Mesendoderm (in vitro differentiated cells): ENCODE data around the gene GLIS1.

Experiments used
- DNase-seq: peaks from one replicate; pipeline ENCODE4 v3.0.0; 2013
- H2AK5ac ChIP-seq: 2 replicates; pipeline ENCODE4 v1.6.1; 2013; ENCODE audit warnings: low read length, inconsistent platforms
- H2BK120ac ChIP-seq: 2 replicates; pipeline ENCODE4 v1.6.1; 2013; ENCODE audit warnings: low read depth, mild to moderate bottlenecking, low read length, moderate library complexity, mixed read lengths
- H2BK15ac ChIP-seq: replicated peaks from 2 replicates; pipeline ENCODE4 v1.6.1; 2013; ENCODE audit warnings: low read depth, mild to moderate bottlenecking, moderate library complexity
- H2BK5ac ChIP-seq: 2 replicates; pipeline ENCODE4 v1.6.1; 2013; ENCODE audit warnings: low read length, inconsistent platforms
- H3K18ac ChIP-seq: 2 replicates; pipeline ENCODE4 v1.6.1; 2013; ENCODE audit warnings: mild to moderate bottlenecking, low read length, mixed read lengths
- H3K23ac ChIP-seq: one replicate; pipeline ENCODE4 v1.6.1; 2013; ENCODE audit warnings: low read length
- H3K27ac ChIP-seq: 2 replicates; pipeline ENCODE4 v1.5.1; 2013; ENCODE audit warnings: low read depth, mild to moderate bottlenecking, inconsistent platforms, low read length, moderate library complexity
- H3K27me3 ChIP-seq: 2 replicates; pipeline ENCODE4 v1.6.1; 2013; ENCODE audit warnings: low read length, control low read depth, mild to moderate bottlenecking, inconsistent platforms; ENCODE audit not compliant: insufficient read depth, poor library complexity
- H3K36me3 ChIP-seq: 2 replicates; pipeline ENCODE4 v1.6.1; 2013; ENCODE audit warnings: low read length, inconsistent platforms; ENCODE audit not compliant: control insufficient read depth, insufficient read depth
- H3K4ac ChIP-seq: one replicate; pipeline ENCODE4 v1.6.1; 2013; ENCODE audit warnings: low read depth, mild to moderate bottlenecking, low read length, moderate library complexity
- H3K4me1 ChIP-seq: 2 replicates; pipeline ENCODE4 v1.6.1; 2013; ENCODE audit warnings: low read depth, low read length, inconsistent platforms; ENCODE audit not compliant: control insufficient read depth
- H3K4me2 ChIP-seq: 2 replicates; pipeline ENCODE4 v1.6.1; 2013; ENCODE audit warnings: low read length
- H3K4me3 ChIP-seq: 2 replicates; pipeline ENCODE4 v1.5.1; 2013; ENCODE audit warnings: mild to moderate bottlenecking, low read length
- H3K56ac ChIP-seq: one replicate; pipeline ENCODE4 v1.6.1; 2013; ENCODE audit warnings: low read length
- H3K79me1 ChIP-seq: 2 replicates; pipeline ENCODE4 v1.6.1; 2013; ENCODE audit warnings: low read length, inconsistent platforms
- H3K79me2 ChIP-seq: 2 replicates; pipeline ENCODE4 v1.6.1; 2013; ENCODE audit warnings: mild to moderate bottlenecking, low read length; ENCODE audit not compliant: control insufficient read depth, insufficient read depth
- H3K9ac ChIP-seq: 2 replicates; pipeline ENCODE4 v1.6.1; 2013; ENCODE audit warnings: low read length, inconsistent platforms
- H4K5ac ChIP-seq: one replicate; pipeline ENCODE4 v1.6.1; 2013; ENCODE audit warnings: low read length
- H4K8ac ChIP-seq: one replicate; pipeline ENCODE4 v1.6.1; 2013; ENCODE audit warnings: low read depth, mild to moderate bottlenecking, control low read depth, low read length, moderate library complexity
- WGBS: extraction: QIAGEN DNeasy Blood & Tissue Kit; methylation state at CpG from one replicate; pipeline ENCODE4 v1.1.7; 2013; ENCODE audit warnings: low lambda C conversion rate, missing lambda C conversion rate; ENCODE audit not compliant: insufficient coverage; ENCODE audit errors: extremely low coverage; 5-methylcytosine and 5-hydroxymethylcytosine counted together

GLIS1 gene

GRCh38 chr1:53616511-53616910, 122.5 kb downstream of the GLIS1 start:
- WGBS: no CpG with 5 or more reads among the region's 5 CpGs
- Histone ChIP-seq H3K4ac (no peak overlapping the region), H3K18ac (no peak overlapping the region)

GRCh38 chr1:53615101-53615500, 123.9 kb downstream of the GLIS1 start:
- Histone ChIP-seq H3K4ac (no peak overlapping the region), H3K27ac (no peak overlapping the region), H3K4me2 (no peak overlapping the region), H3K79me1 (no peaks in the 10 kb centered on the region), H4K5ac (no peak overlapping the region), H3K23ac (no peak overlapping the region), H2BK15ac (no peak overlapping the region), H3K18ac (no peak overlapping the region), H3K27me3 (no peaks in the 10 kb centered on the region), H3K4me1 (no peaks in the 10 kb centered on the region), H3K79me2 (no peaks in the 10 kb centered on the region), H3K56ac (no peak overlapping the region), H3K36me3 (no peaks in the 10 kb centered on the region), H2AK5ac (no peak overlapping the region), H2BK5ac (no peak overlapping the region), H3K9ac (no peak overlapping the region), H4K8ac (no peak overlapping the region), H3K4me3 (no peak overlapping the region), H2BK120ac (no peak overlapping the region)
- no peak for DNase-seq
- WGBS: no CpG with 5 or more reads among the region's 4 CpGs

More at GRCh38 chr1:53616511-53616910, 122.5 kb downstream of the GLIS1 start:
- Histone ChIP-seq H4K8ac (no peak overlapping the region), H3K56ac (no peak overlapping the region), H3K79me1 (no peaks in the 10 kb centered on the region), H3K4me2 (no peak overlapping the region), H2BK5ac (no peak overlapping the region), H3K27me3 (no peaks in the 10 kb centered on the region), H3K36me3 (no peaks in the 10 kb centered on the region), H3K9ac (no peak overlapping the region), H2BK120ac (no peak overlapping the region), H3K23ac (no peak overlapping the region), H3K27ac (no peak overlapping the region), H3K4me1 (no peaks in the 10 kb centered on the region), H4K5ac (no peak overlapping the region), H3K79me2 (no peaks in the 10 kb centered on the region), H2AK5ac (no peak overlapping the region), H3K4me3 (no peak overlapping the region), H2BK15ac (no peak overlapping the region)
- no peak for DNase-seq

GRCh38 chr1:53614231-53615021, 124.5 kb downstream of the GLIS1 start:
- Histone ChIP-seq H3K27me3 (no peaks in the 10 kb centered on the region), H3K4me3 (no peak overlapping the region), H4K5ac (no peak overlapping the region), H2BK15ac (no peak overlapping the region), H3K18ac (no peak overlapping the region), H3K56ac (no peak overlapping the region), H3K4me1 (no peaks in the 10 kb centered on the region), H3K79me1 (no peaks in the 10 kb centered on the region), H4K8ac (no peak overlapping the region), H2BK120ac (no peak overlapping the region), H3K27ac (no peak overlapping the region), H3K36me3 (no peaks in the 10 kb centered on the region), H3K23ac (no peak overlapping the region), H3K4me2 (no peak overlapping the region), H2AK5ac (no peak overlapping the region), H3K9ac (no peak overlapping the region), H3K4ac (no peak overlapping the region), H3K79me2 (no peaks in the 10 kb centered on the region), H2BK5ac (no peak overlapping the region)
- 100% methylated on average over 2 of the region's 12 CpGs for WGBS
- no peak for DNase-seq

- Histone ChIP-seq H2BK120ac (no peak overlapping the region), H3K4me1 (no peaks in the 10 kb centered on the region), H4K8ac (no peak overlapping the region), H3K79me2 (no peaks in the 10 kb centered on the region), H3K27me3 (no peaks in the 10 kb centered on the region), H4K5ac (no peak overlapping the region), H3K4ac (no peak overlapping the region), H3K36me3 (no peaks in the 10 kb centered on the region), H3K27ac (no peak overlapping the region), H2AK5ac (no peak overlapping the region), H3K23ac (no peak overlapping the region), H3K4me2 (no peak overlapping the region), H2BK5ac (no peak overlapping the region), H3K9ac (no peak overlapping the region), H3K79me1 (peaks cover 2% of the 10 kb centered on the region), H2BK15ac (no peak overlapping the region), H3K4me3 (no peak overlapping the region), H3K18ac (no peak overlapping the region), H3K56ac (no peak overlapping the region)
- peak; percentile 40 for DNase-seq
Observed at GRCh38 chr1:53608676-53609075, 130.3 kb downstream of the GLIS1 start.

GRCh38 chr1:53608071-53608470, 130.9 kb downstream of the GLIS1 start:
- H3K36me3 ChIP-seq: no peaks in the 10 kb centered on the region
- H3K4me1 ChIP-seq: no peaks in the 10 kb centered on the region
- H3K27ac ChIP-seq: no peak overlapping the region
- no peak overlapping the region for H4K5ac ChIP-seq
- H2BK15ac ChIP-seq: no peak overlapping the region
- H2AK5ac ChIP-seq: no peak overlapping the region
- no peaks in the 10 kb centered on the region for H3K79me2 ChIP-seq
- no peak overlapping the region for H3K9ac ChIP-seq
- no peaks in the 10 kb centered on the region for H3K27me3 ChIP-seq
- no peak overlapping the region for H3K56ac ChIP-seq
- no peak overlapping the region for H3K18ac ChIP-seq
- H4K8ac ChIP-seq: no peak overlapping the region
- WGBS: no CpG with 5 or more reads among the region's 2 CpGs
- no peak overlapping the region for H3K4ac ChIP-seq
- no peak overlapping the region for H2BK5ac ChIP-seq
- no peak overlapping the region for H3K23ac ChIP-seq
- H3K4me2 ChIP-seq: no peak overlapping the region
- H3K4me3 ChIP-seq: no peak overlapping the region
- peaks cover 2% of the 10 kb centered on the region for H3K79me1 ChIP-seq
- no peak overlapping the region for H2BK120ac ChIP-seq
- no peak for DNase-seq

- no CpG with 5 or more reads among the region's 19 CpGs for WGBS
- no peak overlapping the region for H2BK5ac ChIP-seq
Observed at GRCh38 chr1:53606651-53607051, 132.3 kb downstream of the GLIS1 start.

More at GRCh38 chr1:53606651-53607051, 132.3 kb downstream of the GLIS1 start:
- no peaks in the 10 kb centered on the region for H3K27me3 ChIP-seq
- H2BK15ac ChIP-seq: no peak overlapping the region
- H3K9ac ChIP-seq: no peak overlapping the region
- H4K5ac ChIP-seq: no peak overlapping the region
- DNase-seq: peak; percentile 32
- H2AK5ac ChIP-seq: no peak overlapping the region
- H3K4me3 ChIP-seq: no peak overlapping the region
- H3K18ac ChIP-seq: no peak overlapping the region
- H3K27ac ChIP-seq: no peak overlapping the region
- no peaks in the 10 kb centered on the region for H3K36me3 ChIP-seq
- no peak overlapping the region for H3K56ac ChIP-seq
- H3K4me2 ChIP-seq: no peak overlapping the region
- H3K79me1 ChIP-seq: peaks cover 2% of the 10 kb centered on the region
- no peak overlapping the region for H4K8ac ChIP-seq
- H3K79me2 ChIP-seq: no peaks in the 10 kb centered on the region
- H3K23ac ChIP-seq: no peak overlapping the region
- no peak overlapping the region for H3K4ac ChIP-seq
- no peak overlapping the region for H2BK120ac ChIP-seq
- H3K4me1 ChIP-seq: no peaks in the 10 kb centered on the region
